Rectal smooth muscle tissue (tissue), 1 donor: ENCODE data around the gene RASSF6.
"Not testable (repeated sequence)": the region's sequence is repeated elsewhere in the genome, so short reads cannot be mapped to it uniquely, and the experiment has no call there.

Source experiments
- H3K27ac ChIP-seq: one replicate; pipeline ENCODE4 v1.7.0; 2013; ENCODE audit warnings: low read depth, low read length, inconsistent platforms
- H3K27me3 ChIP-seq: one replicate; pipeline ENCODE4 v1.7.0; 2013; ENCODE audit warnings: low read length; ENCODE audit not compliant: control insufficient read depth, insufficient read depth
- H3K36me3 ChIP-seq: one replicate; pipeline ENCODE4 v1.7.0; 2013; ENCODE audit warnings: low read length; ENCODE audit not compliant: control insufficient read depth, insufficient read depth
- H3K4me1 ChIP-seq: one replicate; pipeline ENCODE4 v1.7.0; 2013; ENCODE audit warnings: low read length; ENCODE audit not compliant: control insufficient read depth, insufficient read depth
- H3K4me3 ChIP-seq: one replicate; pipeline ENCODE4 v1.7.0; 2013; ENCODE audit warnings: low read length
- H3K9ac ChIP-seq: one replicate; pipeline ENCODE4 v1.7.0; 2013; ENCODE audit warnings: low read length

RASSF6 gene

DNA sequence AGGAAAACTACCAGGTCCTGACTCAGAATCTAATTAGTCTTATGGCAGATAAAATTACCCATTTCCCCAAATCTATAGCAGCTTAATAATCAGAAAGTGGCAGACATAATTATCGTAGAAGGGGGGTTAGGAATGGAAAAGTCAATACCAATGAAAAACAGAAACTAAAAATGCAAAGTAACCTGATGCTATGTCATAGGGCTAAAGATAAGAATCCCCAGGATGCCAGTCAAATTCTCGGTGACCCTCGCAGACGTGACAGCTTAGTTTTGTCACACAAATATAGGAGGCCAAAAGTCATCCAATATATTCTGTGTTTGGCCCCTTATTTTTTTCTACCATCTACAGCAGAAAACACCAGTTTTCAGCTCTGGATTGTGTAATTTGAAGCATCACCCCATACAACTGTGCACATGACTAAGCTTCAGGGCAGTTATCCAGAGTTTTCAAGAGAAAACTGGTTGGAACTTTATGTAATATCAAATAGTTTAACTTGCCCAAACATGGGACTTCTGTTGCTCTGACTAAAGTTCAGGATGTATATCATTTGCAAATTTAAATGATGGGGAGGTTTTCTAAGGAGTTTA is 30.9 kb downstream of the RASSF6 start:
- Histone ChIP-seq H3K9ac (no peak overlapping the region), H3K36me3 (no peaks in the 10 kb centered on the region), H3K27me3 (no peaks in the 10 kb centered on the region), H3K4me1 (no peaks in the 10 kb centered on the region), H3K27ac (no peak overlapping the region), H3K4me3 (no peak overlapping the region)

DNA sequence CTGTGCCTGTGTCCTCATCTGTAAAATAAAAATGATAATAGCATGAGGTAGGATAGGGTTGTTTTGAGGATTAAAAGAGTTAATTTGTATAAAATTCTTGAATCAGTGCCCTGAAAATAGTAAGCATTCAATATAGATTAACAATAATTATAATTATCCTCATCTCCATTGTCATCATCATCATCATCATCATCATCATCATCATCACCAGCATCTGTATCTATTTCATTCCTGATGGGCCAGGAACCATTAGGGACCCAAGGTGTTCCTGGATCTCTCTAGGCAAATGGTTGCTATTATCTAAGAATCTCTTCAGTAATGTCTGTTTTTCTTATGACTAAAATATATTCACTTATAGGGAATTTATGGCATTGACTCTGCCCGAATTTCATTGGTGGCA is 31.6 kb downstream of the RASSF6 start:
- no peak overlapping the region for H3K9ac ChIP-seq
- no peaks in the 10 kb centered on the region for H3K27me3 ChIP-seq
- no peak overlapping the region for H3K27ac ChIP-seq
- H3K4me3 ChIP-seq: no peak overlapping the region
- no peaks in the 10 kb centered on the region for H3K4me1 ChIP-seq
- H3K36me3 ChIP-seq: no peaks in the 10 kb centered on the region

DNA sequence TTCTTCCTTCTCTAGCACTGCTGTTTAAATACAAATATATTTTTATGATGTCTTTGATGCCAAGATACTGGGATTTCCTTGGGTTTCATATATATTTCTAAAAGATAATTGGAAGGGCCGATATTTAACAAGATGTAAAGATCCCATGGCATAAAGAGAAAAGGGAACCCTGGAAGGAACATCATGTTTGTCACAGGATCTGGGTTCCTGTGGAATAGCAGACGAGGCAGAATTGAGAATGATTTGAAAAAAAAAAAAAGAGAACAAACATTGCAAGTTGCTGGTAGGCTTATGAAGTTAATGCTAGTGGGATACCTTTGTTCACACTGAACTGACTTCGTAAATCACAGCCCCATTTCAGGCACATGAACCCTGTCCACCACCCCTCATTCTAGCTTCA is 33.6 kb downstream of the RASSF6 start:
- Histone ChIP-seq H3K36me3 (no peaks in the 10 kb centered on the region), H3K4me3 (no peak overlapping the region), H3K9ac (no peak overlapping the region), H3K27me3 (no peaks in the 10 kb centered on the region), H3K4me1 (no peaks in the 10 kb centered on the region), H3K27ac (no peak overlapping the region)

DNA sequence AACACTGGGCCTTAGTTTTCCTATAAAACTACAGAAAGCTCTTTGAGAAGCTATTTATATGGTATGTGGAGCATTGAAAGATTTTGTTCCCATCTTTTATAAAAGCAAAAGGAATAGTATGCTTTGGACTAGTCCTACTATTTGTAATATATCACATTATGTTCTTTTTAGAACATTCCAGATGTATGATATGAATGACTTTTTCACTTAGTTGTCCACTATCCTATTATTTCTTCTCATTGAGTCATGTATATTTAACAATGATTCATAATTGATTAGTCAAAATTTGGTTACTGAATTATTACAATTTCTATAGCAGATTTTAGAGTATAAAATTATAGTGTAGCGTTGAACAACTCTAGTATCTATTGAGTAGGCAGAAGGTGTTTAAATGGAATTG is 34.2 kb downstream of the RASSF6 start:
- Histone ChIP-seq H3K27ac (no peak overlapping the region), H3K36me3 (no peaks in the 10 kb centered on the region), H3K9ac (no peak overlapping the region), H3K4me3 (no peak overlapping the region), H3K4me1 (no peaks in the 10 kb centered on the region), H3K27me3 (no peaks in the 10 kb centered on the region)

DNA sequence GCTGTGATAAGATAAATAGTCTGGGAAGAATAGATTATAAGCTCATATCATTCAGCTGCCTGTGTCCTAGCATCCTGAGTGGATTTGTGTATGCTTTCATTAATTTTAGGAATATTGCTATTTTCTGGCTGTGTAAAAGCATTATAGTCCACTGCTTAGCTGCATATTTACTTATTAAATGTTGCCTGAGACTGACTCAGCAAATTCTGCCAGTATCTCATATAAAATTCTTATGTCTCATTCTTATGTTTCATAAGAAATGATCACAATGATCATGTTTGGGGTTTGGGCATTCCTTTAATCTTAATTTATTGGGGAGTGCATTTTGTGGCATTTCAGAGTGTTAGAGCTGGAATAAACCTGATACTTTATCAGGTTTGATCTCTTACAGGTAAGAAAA is 34.9 kb downstream of the RASSF6 start:
- no peak overlapping the region for H3K4me3 ChIP-seq
- H3K4me1 ChIP-seq: no peaks in the 10 kb centered on the region
- no peaks in the 10 kb centered on the region for H3K36me3 ChIP-seq
- no peaks in the 10 kb centered on the region for H3K27me3 ChIP-seq
- H3K27ac ChIP-seq: no peak overlapping the region
- no peak overlapping the region for H3K9ac ChIP-seq

DNA sequence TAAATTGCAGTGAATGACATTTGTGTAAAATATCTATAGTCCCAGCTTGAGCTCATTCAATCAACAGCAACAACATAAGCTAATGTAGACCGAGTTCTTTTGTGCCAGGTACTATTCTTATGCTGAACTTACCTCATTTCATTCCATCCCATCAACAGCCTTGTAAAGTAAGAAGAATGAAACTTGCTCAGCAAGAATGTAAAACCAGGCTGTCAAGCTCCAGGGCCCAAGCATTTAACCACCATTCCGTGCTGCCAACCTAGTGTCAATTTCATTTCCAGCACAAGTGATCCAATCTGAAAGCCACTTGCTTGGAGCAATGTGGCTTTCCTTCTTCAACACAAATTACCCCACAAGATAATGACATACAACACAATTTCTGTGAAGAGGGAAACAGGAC is 36.6 kb downstream of the RASSF6 start:
- Histone ChIP-seq H3K27ac (no peak overlapping the region), H3K4me1 (no peaks in the 10 kb centered on the region), H3K27me3 (no peaks in the 10 kb centered on the region), H3K4me3 (no peak overlapping the region), H3K9ac (no peak overlapping the region), H3K36me3 (no peaks in the 10 kb centered on the region)

DNA sequence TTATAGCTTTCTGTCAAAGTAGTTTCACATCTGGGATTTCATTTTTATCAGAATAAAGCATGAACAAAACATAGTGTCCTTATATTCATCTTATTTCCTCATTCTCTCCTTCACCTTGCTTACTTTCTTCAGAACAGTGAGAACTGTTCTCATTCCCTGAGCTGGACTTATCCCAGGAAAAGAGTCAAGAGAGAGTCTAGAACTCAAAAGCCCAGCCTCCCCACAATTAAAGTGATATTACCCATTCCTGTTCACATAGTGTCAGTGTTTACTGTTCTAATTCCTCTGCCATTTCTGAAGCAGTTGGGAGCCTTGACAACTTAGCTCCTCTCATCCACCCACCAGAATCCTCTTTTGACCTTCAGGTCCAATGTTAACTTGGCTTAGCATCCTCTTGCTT is 42.9 kb downstream of the RASSF6 start:
- Histone ChIP-seq H3K27me3 (no peaks in the 10 kb centered on the region), H3K27ac (no peak overlapping the region), H3K4me3 (no peak overlapping the region), H3K4me1 (no peaks in the 10 kb centered on the region), H3K36me3 (no peaks in the 10 kb centered on the region), H3K9ac (no peak overlapping the region)

DNA sequence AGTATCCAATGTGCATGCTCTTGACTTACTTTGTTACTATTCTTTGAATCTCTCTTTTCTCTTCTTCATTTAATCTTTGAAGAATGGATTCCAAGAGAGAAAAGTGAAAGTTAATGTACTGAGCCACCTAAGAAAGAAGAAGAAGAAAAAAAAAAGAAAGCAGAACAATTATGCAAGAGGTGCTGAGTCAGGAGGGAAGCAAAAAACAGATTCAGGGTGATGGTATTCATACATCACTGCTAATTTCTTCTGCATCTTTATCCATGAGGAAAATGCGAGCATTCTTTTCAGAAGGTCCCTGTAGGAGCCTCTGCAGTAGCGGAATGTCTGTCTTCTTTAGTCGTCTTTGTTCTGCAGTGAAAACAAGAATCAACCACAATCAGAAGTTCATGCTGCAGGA is 43.9 kb downstream of the RASSF6 start:
- H3K4me1 ChIP-seq: no peaks in the 10 kb centered on the region
- no peak overlapping the region for H3K9ac ChIP-seq
- H3K27me3 ChIP-seq: no peaks in the 10 kb centered on the region
- H3K4me3 ChIP-seq: no peak overlapping the region
- H3K36me3 ChIP-seq: no peaks in the 10 kb centered on the region
- H3K27ac ChIP-seq: no peak overlapping the region

DNA sequence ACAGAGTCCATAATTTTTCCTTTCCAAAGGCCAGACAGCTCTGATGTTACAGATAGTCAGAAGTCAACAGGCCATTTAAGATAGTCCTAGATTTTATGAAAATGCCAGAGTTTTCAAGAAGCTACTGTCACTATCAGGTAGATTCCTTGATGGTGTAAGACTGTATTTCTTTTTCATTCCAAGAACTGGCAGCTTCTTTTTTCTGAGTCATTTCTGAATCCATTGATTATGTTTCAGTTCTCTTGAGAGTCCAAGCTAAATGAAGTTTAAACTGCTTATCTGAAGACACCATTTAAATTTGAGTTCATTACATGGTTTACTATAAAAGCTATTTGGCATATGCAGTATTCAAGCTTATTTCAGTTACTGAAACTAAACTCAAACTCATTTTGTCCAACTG is 44.6 kb downstream of the RASSF6 start:
- Histone ChIP-seq H3K36me3 (no peaks in the 10 kb centered on the region), H3K27ac (no peak overlapping the region), H3K4me3 (no peak overlapping the region), H3K27me3 (no peaks in the 10 kb centered on the region), H3K4me1 (no peaks in the 10 kb centered on the region), H3K9ac (no peak overlapping the region)

DNA sequence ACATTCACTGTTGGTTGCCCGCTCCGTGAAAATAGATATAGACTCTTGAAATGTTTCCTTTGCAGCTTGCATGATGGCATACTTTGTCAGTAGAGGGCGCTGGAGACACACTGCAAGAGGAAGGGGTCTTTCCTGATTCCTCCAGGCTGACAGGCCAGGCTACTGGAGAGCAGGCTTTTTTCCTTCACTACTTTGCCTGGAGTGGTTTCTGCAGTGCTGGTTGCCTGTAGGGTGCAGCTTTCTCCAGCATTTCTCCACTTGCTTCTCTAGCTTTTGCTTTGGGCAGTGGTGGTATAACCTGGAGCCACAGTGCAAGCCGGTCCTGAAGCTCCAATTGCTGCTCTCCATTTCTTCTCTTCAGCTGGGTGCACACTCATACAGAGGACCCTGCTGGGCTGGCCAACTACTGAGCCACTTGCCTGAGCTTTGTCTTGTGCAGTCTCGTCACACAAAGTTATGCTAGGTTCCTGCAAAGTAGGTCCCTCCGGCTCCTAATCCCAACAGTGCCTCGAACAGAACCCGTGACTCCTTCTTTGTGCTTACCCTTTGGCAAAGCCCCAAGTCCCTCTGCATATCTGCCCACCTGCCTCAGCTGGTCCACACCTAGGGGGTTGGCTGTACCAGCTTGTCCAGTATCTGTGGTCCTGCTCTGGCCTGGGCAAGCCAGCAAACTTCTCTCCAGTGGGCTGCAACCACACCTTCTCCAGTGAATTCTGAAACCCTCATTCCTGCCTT is 46.3 kb downstream of the RASSF6 start:
- H3K4me1 ChIP-seq: no peaks in the 10 kb centered on the region
- H3K27me3 ChIP-seq: no peaks in the 10 kb centered on the region
- H3K36me3 ChIP-seq: no peaks in the 10 kb centered on the region
- no peak overlapping the region for H3K4me3 ChIP-seq
- no peak overlapping the region for H3K27ac ChIP-seq
- H3K9ac ChIP-seq: no peak overlapping the region

DNA sequence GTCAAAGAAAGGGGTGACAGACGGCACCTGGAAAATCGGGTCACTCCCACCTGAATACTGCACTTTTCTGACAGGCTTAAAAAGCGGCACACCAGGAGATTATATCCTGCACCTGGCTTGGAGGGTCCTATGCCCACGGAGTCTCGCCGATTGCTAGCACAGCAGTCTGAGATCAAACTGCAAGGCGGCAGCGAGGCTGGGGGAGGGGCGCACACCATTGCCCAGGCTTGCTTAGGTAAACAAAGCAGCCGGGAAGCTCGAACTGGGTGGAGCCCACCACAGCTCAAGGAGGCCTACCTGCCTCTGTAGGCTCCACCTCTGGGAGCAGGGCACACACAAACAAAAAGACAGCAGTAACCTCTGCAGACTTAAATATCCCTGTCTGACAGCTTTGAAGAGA is 69.4 kb downstream of the RASSF6 start:
- H3K4me3 ChIP-seq, H3K27me3 ChIP-seq, H3K27ac ChIP-seq, H3K9ac ChIP-seq, H3K36me3 ChIP-seq, H3K4me1 ChIP-seq: not testable (repeated sequence)

DNA sequence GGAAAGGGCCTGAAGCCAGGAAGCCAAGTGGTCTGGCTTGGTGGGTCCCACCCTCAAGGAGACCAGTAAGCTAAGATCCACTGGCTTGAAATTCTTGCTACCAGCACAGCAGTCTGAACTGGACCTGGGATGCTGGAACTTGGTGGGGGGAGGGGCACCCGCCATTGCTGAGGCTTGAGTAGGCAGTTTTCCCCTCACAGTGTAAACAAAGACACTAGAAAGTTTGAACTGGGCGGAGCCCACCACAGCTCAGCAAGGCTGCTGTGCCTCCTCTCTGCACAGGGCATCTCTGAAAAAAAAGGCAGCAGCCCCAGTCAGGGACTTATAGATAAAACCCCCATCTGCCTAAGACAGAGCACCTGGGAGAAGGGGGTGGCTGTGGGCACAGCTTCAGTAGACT is 75.6 kb downstream of the RASSF6 start:
- no peaks in the 10 kb centered on the region for H3K27me3 ChIP-seq
- H3K9ac ChIP-seq: no peak overlapping the region
- H3K27ac ChIP-seq: no peak overlapping the region
- H3K4me1 ChIP-seq: no peaks in the 10 kb centered on the region
- H3K36me3 ChIP-seq: no peaks in the 10 kb centered on the region
- no peak overlapping the region for H3K4me3 ChIP-seq

DNA sequence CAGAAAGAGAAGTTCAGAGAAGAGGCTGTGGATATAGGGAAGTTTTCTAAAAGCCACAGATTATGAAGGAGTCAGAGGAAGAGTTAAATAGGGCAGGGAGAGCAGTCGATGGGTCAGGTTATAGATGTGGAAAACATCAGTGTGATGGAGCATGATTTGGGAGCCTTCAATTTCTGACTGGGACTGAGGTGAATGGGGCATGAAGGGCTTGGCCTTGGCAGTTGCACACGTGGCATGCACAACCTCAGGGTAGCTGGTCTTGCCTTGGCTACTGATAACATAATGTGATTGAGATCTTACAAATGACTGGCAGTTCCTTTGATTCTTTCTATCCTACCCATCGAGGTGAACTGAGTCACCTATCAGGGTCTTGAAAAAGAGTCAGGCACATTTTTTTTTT is 79.0 kb downstream of the RASSF6 start:
- Histone ChIP-seq H3K4me1 (no peaks in the 10 kb centered on the region), H3K27me3 (no peaks in the 10 kb centered on the region), H3K36me3 (no peaks in the 10 kb centered on the region), H3K27ac (no peak overlapping the region), H3K4me3 (no peak overlapping the region), H3K9ac (no peak overlapping the region)
